Natural killer cell (primary cell): Measurements from ENCODE around the gene SP9. TPM values are rescaled to one million over a fixed set of nuclear protein-coding genes. Genes with fewer than 3 reads are reported as not detected.
A peak's percentile ranks its signal among the peaks of the same experiment; 100 is the strongest.

Source experiments
- ATAC-seq, 3 donors: fragments of 150-1000 bp in 2 of 3; fragments of 200-7000 bp in 1 of 3; cut with Tn5 transposase; 1 replicate in 1 of 3; 2 replicates in 2 of 3; pipeline ENCODE4 v1.10.0; 2021; ENCODE audit warnings: mild to moderate bottlenecking in 2 of 3, moderate library complexity in 2 of 3
- DNase-seq, 2 donors: peaks; one replicate each; pipeline versions ENCODE4 v3.0.0 to v3.0.0-alpha.2; 2013 to 2021; ENCODE audit warnings: mixed read lengths in 1 of 2
- H3K27ac ChIP-seq: one replicate; pipeline ENCODE4 v1.5.1; 2013; ENCODE audit warnings: mild to moderate bottlenecking, low read length
- H3K27me3 ChIP-seq: one replicate; pipeline ENCODE4 v1.6.1; 2013; ENCODE audit warnings: low read length; ENCODE audit not compliant: control insufficient read depth, insufficient read depth
- H3K36me3 ChIP-seq: one replicate; pipeline ENCODE4 v1.6.1; 2013; ENCODE audit warnings: low read length; ENCODE audit not compliant: control insufficient read depth, insufficient read depth
- H3K4me1 ChIP-seq: one replicate; pipeline ENCODE4 v1.6.1; 2013; ENCODE audit warnings: low read length; ENCODE audit not compliant: control insufficient read depth, insufficient read depth
- H3K4me3 ChIP-seq: one replicate; pipeline ENCODE4 v1.5.1; 2013; ENCODE audit warnings: low read length
- H3K9me3 ChIP-seq: one replicate; pipeline ENCODE4 v1.6.1; 2013; ENCODE audit warnings: low read length; ENCODE audit not compliant: control insufficient read depth, insufficient read depth
- H3K27ac Mint-ChIP-seq, 2 donors: one replicate each; pipeline ENCODE4 v1.8.0; 2022; ENCODE audit warnings: mild to moderate bottlenecking in 2 of 2, mixed read lengths in 2 of 2, moderate library complexity in 1 of 2
- H3K27me3 Mint-ChIP-seq, 2 donors: one replicate each; pipeline ENCODE4 v1.8.0; 2022; ENCODE audit warnings: low read depth in 2 of 2, mixed read lengths in 2 of 2
- H3K36me3 Mint-ChIP-seq: one replicate; pipeline ENCODE4 v1.8.0; 2022; ENCODE audit warnings: mixed read lengths
- H3K4me1 Mint-ChIP-seq, 2 donors: one replicate each; pipeline ENCODE4 v1.8.0; 2022; ENCODE audit warnings: mixed read lengths in 2 of 2
- H3K4me3 Mint-ChIP-seq: one replicate; pipeline ENCODE4 v1.8.0; 2022; ENCODE audit warnings: mild to moderate bottlenecking, moderate library complexity, mixed read lengths
- H3K9me3 Mint-ChIP-seq, 2 donors: one replicate each; pipeline ENCODE4 v1.8.0; 2022; ENCODE audit warnings: mixed read lengths in 2 of 2
- CTCF ChIP-seq: fragments of 200-600 bp; IDR thresholded peaks from one replicate; pipeline ENCODE4 v1.8.0; 2022; ENCODE audit warnings: antibody characterized with exemption
- WGBS: methylation state at CpG from one replicate; pipeline ENCODE4 v1.1.7; 2013; ENCODE audit warnings: missing lambda C conversion rate; ENCODE audit not compliant: insufficient coverage; 5-methylcytosine and 5-hydroxymethylcytosine counted together
- intact Hi-C: fragments of 100-400 bp; cut with micrococcal nuclease; formaldehyde crosslinking; loops from one replicate; pipeline ENCODE4 v1.14.2; 2022
- total RNA-seq, 4 donors: library from RNA; stranded (reverse); fragments of 120-200 nt in 1 of 4; gene quantifications; one replicate each; pipeline versions ENCODE4 v1.2.3 to v1.2.4, GENCODE V29; 2013 to 2022

The SP9 gene
- total RNA-seq, 3 donors from 2014 or later (not counting 1 experiment from before 2014, with no cell fraction given), result not detected

- TF ChIP-seq CTCF, result no peak
- H3K36me3 Mint-ChIP-seq, result peaks cover 28% of the 10 kb centered on the region
- DNase-seq, result no peak
- 100% methylated on average over 1 of the region's 1 CpG for WGBS
- H3K27me3 Mint-ChIP-seq, result no peaks in the 10 kb centered on the region
- H3K27ac Mint-ChIP-seq, result no peak overlapping the region
- Histone ChIP-seq H3K27me3 (no peaks in the 10 kb centered on the region), H3K36me3 (peaks cover 30% of the 10 kb centered on the region), H3K4me3 (no peak overlapping the region), H3K27ac (no peak overlapping the region), H3K9me3 (peaks cover 9% of the 10 kb centered on the region), H3K4me1 (no peaks in the 10 kb centered on the region)
- H3K4me3 Mint-ChIP-seq, result no peak overlapping the region
- ATAC-seq, result no peak
- H3K4me1 Mint-ChIP-seq, result peaks cover 12 to 14% of the 10 kb centered on the region in 2 donors
- intact Hi-C loops, result no loop called here
- no peaks in the 10 kb centered on the region for H3K9me3 Mint-ChIP-seq
Measured at GRCh38 chr2:174368691-174369090, 33.9 kb downstream of the SP9 start.

GRCh38 chr2:174376967-174377366, 42.2 kb downstream of the SP9 start:
- Mint-ChIP-seq H3K36me3 (peaks cover 11% of the 10 kb centered on the region), H3K27ac (no peak overlapping the region), H3K27me3 (no peaks in the 10 kb centered on the region), H3K4me3 (no peak overlapping the region), H3K9me3 (no peaks in the 10 kb centered on the region), H3K4me1 (peaks cover 6 to 8% of the 10 kb centered on the region in 2 donors)
- Histone ChIP-seq H3K36me3 (peaks cover 84% of the 10 kb centered on the region), H3K27ac (no peak overlapping the region), H3K9me3 (no peaks in the 10 kb centered on the region), H3K4me3 (no peak overlapping the region), H3K27me3 (no peaks in the 10 kb centered on the region), H3K4me1 (no peaks in the 10 kb centered on the region)
- intact Hi-C loops, result no loop called here
- 100% methylated on average over 1 of the region's 2 CpGs for WGBS
- DNase-seq (no peak), ATAC-seq (no peak)
- no peak for TF ChIP-seq CTCF

GRCh38 chr2:174383796-174384195, 49.0 kb downstream of the SP9 start:
- H3K4me1 Mint-ChIP-seq, result peaks cover 9 to 13% of the 10 kb centered on the region in 2 donors
- Histone ChIP-seq H3K9me3 (no peaks in the 10 kb centered on the region), H3K4me1 (no peaks in the 10 kb centered on the region), H3K36me3 (peaks cover 65% of the 10 kb centered on the region), H3K27me3 (no peaks in the 10 kb centered on the region), H3K4me3 (no peak overlapping the region), H3K27ac (no peak overlapping the region)
- intact Hi-C loops, result no loop called here
- WGBS, result 44% methylated on average over 1 of the region's 1 CpG
- no peak overlapping the region for H3K27ac Mint-ChIP-seq
- no peaks in the 10 kb centered on the region for H3K9me3 Mint-ChIP-seq
- DNase-seq, result no peak
- H3K4me3 Mint-ChIP-seq, result no peak overlapping the region
- no peaks in the 10 kb centered on the region for H3K36me3 Mint-ChIP-seq
- peak in 1 of 3 donors; percentile 54 for ATAC-seq
- no peaks in the 10 kb centered on the region for H3K27me3 Mint-ChIP-seq
- no peak for TF ChIP-seq CTCF

GRCh38 chr2:174385201-174385600, 50.4 kb downstream of the SP9 start:
- ATAC-seq, result no peak
- H3K4me1 Mint-ChIP-seq, result peaks cover 16 to 26% of the 10 kb centered on the region in 2 donors
- Histone ChIP-seq H3K36me3 (peaks cover 52% of the 10 kb centered on the region), H3K27me3 (no peaks in the 10 kb centered on the region), H3K27ac (no peak overlapping the region), H3K4me3 (no peak overlapping the region), H3K9me3 (no peaks in the 10 kb centered on the region), H3K4me1 (no peaks in the 10 kb centered on the region)
- no peaks in the 10 kb centered on the region for H3K27me3 Mint-ChIP-seq
- WGBS, result 88% methylated on average over 2 of the region's 3 CpGs
- intact Hi-C loops, result no loop called here
- no peak overlapping the region for H3K4me3 Mint-ChIP-seq
- no peaks in the 10 kb centered on the region for H3K9me3 Mint-ChIP-seq
- H3K27ac Mint-ChIP-seq, result no peak overlapping the region
- no peaks in the 10 kb centered on the region for H3K36me3 Mint-ChIP-seq
- no peak for DNase-seq
- TF ChIP-seq CTCF, result no peak
